Endothelial cell of coronary artery (primary cell): ENCODE results near the gene OR5H14. TPM values are rescaled to one million over a fixed set of nuclear protein-coding genes. Genes with fewer than 3 reads are reported as not detected.

Experiments
- total RNA-seq: library from RNA; depleted of rRNA; stranded (reverse); fragments of >200 nt; gene quantifications from 2 replicates; pipeline ENCODE4 v1.2.3, GENCODE V29; 2014

Gene OR5H14
- total RNA-seq, result not detected in 2 replicates

GRCh38 chr3:98147179-98147578 lies at the start of gene OR5H14:
Gene OR5H14, plus strand, starts transcription at chr3:98147479. Its CDS starts 1,907 bp downstream, at chr3:98149386.

GRCh38 chr3:98130421-98130820 lies 16.9 kb upstream of the OR5H14 start, which contains the start of gene OR5H1:
Gene OR5H1, plus strand, starts transcription at chr3:98130721. Its CDS starts 1,977 bp downstream, at chr3:98132698.

GRCh38 chr3:98166396-98166795 lies 19.1 kb downstream of the OR5H14 start, which contains the start of gene OR5H15:
Gene OR5H15, plus strand, starts transcription at chr3:98166696. Its CDS starts 2,004 bp downstream, at chr3:98168700.

Other genes with a start within 250 kb of the OR5H14 start
- 26.9 and 32.2 TPM in 2 replicates for gene RIOX2, start 175.0 kb upstream of the OR5H14 start, total RNA-seq
- gene GABRR3, start 112.2 kb upstream of the OR5H14 start, total RNA-seq, result not detected in 2 replicates
- gene OR5AC2, start 60.3 kb upstream of the OR5H14 start, total RNA-seq, result not detected in 2 replicates
- not detected in 2 replicates for gene OR5H1, start 16.8 kb upstream of the OR5H14 start, total RNA-seq
- not detected in 2 replicates for gene OR5H15, start 19.2 kb downstream of the OR5H14 start, total RNA-seq
- gene OR5H6, start 116.8 kb downstream of the OR5H14 start, total RNA-seq, result not detected in 2 replicates
- not detected in 2 replicates for gene OR5H2, start 135.0 kb downstream of the OR5H14 start, total RNA-seq
- not detected in 2 replicates for gene OR5K4, start 206.4 kb downstream of the OR5H14 start, total RNA-seq
- gene OR5K3, start 243.2 kb downstream of the OR5H14 start, total RNA-seq, result not detected in 2 replicates